A549 (cell line): ENCODE results near the gene LGALS3BP. TPM values are rescaled to one million over a fixed set of nuclear protein-coding genes. Genes with fewer than 3 reads are reported as not detected.

Experiments
- ATAC-seq, 2 experiments: fragments of 200-7000 bp in 1 of 2; fragments of >200 bp in 1 of 2; cut with Nextera tagmentation in 1 of 2; cut with Tn5 transposase in 1 of 2; 3 replicates each; pipeline versions ENCODE4 v1.8.0 to v1.9.1; 2018 to 2020; ENCODE audit warnings: mild to moderate bottlenecking in 1 of 2, moderate library complexity in 1 of 2
- CTCF ChIA-PET: fragments of 300-600 bp; sonication (Branson Sonifier 250); formaldehyde crosslinking; extraction: SDS; loops from one replicate; lab custom pipeline; 2021; ENCODE audit warnings: antibody characterized with exemption, inconsistent platforms; lab: Yijun Ruan, JAX
- POLR2A ChIA-PET: fragments of 350-600 bp; formaldehyde crosslinking; extraction: SDS; loops from one replicate; lab custom pipeline; 2021; ENCODE audit warnings: antibody characterized with exemption, inconsistent platforms; lab: Yijun Ruan, JAX
- DNase-seq, 2 experiments: peaks; one replicate each; pipeline versions ENCODE4 v3.0.0 to v3.0.0-alpha.2; 2011 to 2016; ENCODE audit warnings: low read depth in 1 of 2, low spot score in 1 of 2
- FAIRE-seq: peaks from 2 replicates; lab custom pipeline; 2011; peaks lifted over from hg19 to GRCh38; lab: Jason Lieb, UNC
- H3K27ac ChIP-seq, 2 experiments: fragments of >200 bp; sonication (Bioruptor Twin); formaldehyde crosslinking; 3 replicates each; pipeline ENCODE4 v1.5.1; 2016 to 2017
- H3K4me1 ChIP-seq: fragments of >200 bp; sonication (Bioruptor Twin); formaldehyde crosslinking; 3 replicates; pipeline ENCODE4 v1.6.1; 2016
- H3K4me2 ChIP-seq: fragments of >200 bp; sonication (Bioruptor Twin); formaldehyde crosslinking; 3 replicates; pipeline ENCODE4 v1.6.1; 2016
- H3K4me3 ChIP-seq: fragments of >200 bp; sonication (Bioruptor Twin); formaldehyde crosslinking; 3 replicates; pipeline ENCODE4 v1.5.1; 2016
- H3K9me3 ChIP-seq: fragments of >200 bp; sonication (Bioruptor Twin); formaldehyde crosslinking; 3 replicates; pipeline ENCODE4 v1.6.1; 2016
- CBX8 ChIP-seq: fragments of 200-600 bp; sonication (generic); IDR thresholded peaks from 2 replicates; pipeline ENCODE4 v1.6.1; 2016
- CEBPB ChIP-seq, 2 experiments: fragments of >200 bp in 1 of 2; sonication (Bioruptor Twin) in 1 of 2; formaldehyde crosslinking in 1 of 2; IDR thresholded peaks; 2 replicates each; pipeline ENCODE4 v1.6.1; 2012 to 2016
- EHF ChIP-seq: fragments of 250-450 bp; sonication (Bioruptor Pico); IDR thresholded peaks from 2 replicates; pipeline ENCODE4 v1.5.0; 2020; ENCODE audit warnings: mild to moderate bottlenecking
- EHMT2 ChIP-seq: fragments of 200-600 bp; sonication (generic); IDR thresholded peaks from 2 replicates; pipeline ENCODE4 v1.6.1; 2016; ENCODE audit warnings: antibody characterized with exemption, low read depth, mild to moderate bottlenecking, moderate library complexity
- FOSL2 ChIP-seq, 2 experiments: fragments of 450-650 bp in 1 of 2; fragments of >200 bp in 1 of 2; sonication (Bioruptor Twin) in 1 of 2; formaldehyde crosslinking; IDR thresholded peaks; 2 replicates each; pipeline versions ENCODE4 v1.5.0 to v1.6.1; 2016 to 2020; ENCODE audit warnings: mild to moderate bottlenecking in 1 of 2, moderate library complexity in 1 of 2
- HES2 ChIP-seq: fragments of >200 bp; sonication (Bioruptor Twin); formaldehyde crosslinking; IDR thresholded peaks from 2 replicates; pipeline ENCODE4 v1.6.1; 2016
- HOXA7 ChIP-seq: fragments of 250-450 bp; sonication (Bioruptor Pico); IDR thresholded peaks from 2 replicates; pipeline ENCODE4 v1.5.0; 2020; ENCODE audit warnings: mild to moderate bottlenecking, moderate library complexity
- JUN ChIP-seq, 2 experiments: fragments of >200 bp; sonication (Bioruptor Twin); formaldehyde crosslinking; IDR thresholded peaks; 2 replicates in 1 of 2; 3 replicates in 1 of 2; pipeline ENCODE4 v1.6.1; 2016 to 2017
- MAZ ChIP-seq: fragments of 150-350 bp; IDR thresholded peaks from 2 replicates; pipeline ENCODE4 v1.6.1; 2014; ENCODE audit warnings: antibody characterized with exemption, low read depth, low read length, borderline replicate concordance
- RAD21 ChIP-seq, 2 experiments: fragments of >200 bp in 1 of 2; sonication (Bioruptor Twin) in 1 of 2; formaldehyde crosslinking in 1 of 2; IDR thresholded peaks in 1 of 2; conservative IDR thresholded peaks in 1 of 2; 2 replicates in 1 of 2; 3 replicates in 1 of 2; pipeline ENCODE4 v1.6.1; 2012 to 2018; ENCODE audit warnings: inconsistent platforms in 1 of 2
- RFX5 ChIP-seq: fragments of 450-650 bp; IDR thresholded peaks from 2 replicates; pipeline ENCODE4 v1.7.1; 2014; ENCODE audit warnings: antibody characterized with exemption, mild to moderate bottlenecking, moderate library complexity
- SMC3 ChIP-seq: fragments of >200 bp; sonication (Bioruptor Twin); formaldehyde crosslinking; IDR thresholded peaks from 3 replicates; pipeline ENCODE4 v1.6.1; 2018; ENCODE audit warnings: inconsistent platforms
- TP53 ChIP-seq: fragments of 250-450 bp; sonication (Bioruptor Pico); IDR thresholded peaks from 2 replicates; pipeline ENCODE4 v1.5.0; 2021; ENCODE audit warnings: mild to moderate bottlenecking, moderate library complexity
- WGBS: methylation state at CpG from one replicate; pipeline ENCODE4 v1.1.6; 2017; ENCODE audit errors: missing lambda C conversion rate; 5-methylcytosine and 5-hydroxymethylcytosine counted together
- polyA minus RNA-seq: library from RNA; depleted of rRNA, polyadenylated mRNA; stranded (reverse); fragments of >200 nt; gene quantifications from 2 replicates; pipeline ENCODE4 v1.2.3, GENCODE V29; 2011; rRNA and poly(A)+ RNA removed
- polyA plus RNA-seq, 4 experiments: library from polyadenylated mRNA; depleted of rRNA in 3 of 4; stranded (reverse); fragments of >200 nt; fragmentation: RNase III in 1 of 4; extraction: RNeasy Plus Mini Kit Qiagen cat#74134 plus additional on column Dnase treatment in 1 of 4; gene quantifications; 2 replicates in 3 of 4; 3 replicates in 1 of 4; pipeline ENCODE4 v1.2.3, GENCODE V29; 2011 to 2017
- TF ChIP-seq, protein P1 (sequence below): fragments of 450-650 bp; IDR thresholded peaks from 2 replicates; pipeline ENCODE4 v1.6.1; 2014; ENCODE audit warnings: antibody characterized with exemption
- TF ChIP-seq, protein P2 (sequence below): IDR thresholded peaks from 2 replicates; pipeline ENCODE4 v1.6.1; 2012
- TF ChIP-seq, protein P3 (sequence below): IDR thresholded peaks from 2 replicates; pipeline ENCODE4 v1.6.1; 2012
- TF ChIP-seq, protein P4 (sequence below): fragments of >200 bp; sonication (Bioruptor Twin); formaldehyde crosslinking; IDR thresholded peaks from 3 replicates; pipeline ENCODE4 v1.5.1; 2016

Gene LGALS3BP
- 28.3 and 32.3 TPM in 2 replicates for polyA plus RNA-seq (2011; rRNA removed)
- 21.3 and 28.5 TPM in 2 replicates for polyA plus RNA-seq (2012; cell fraction: cytosol; rRNA removed)
- polyA plus RNA-seq (2012; cell fraction: nucleus; rRNA removed), result 104 and 148 TPM in 2 replicates
- 59.5 to 66.1 TPM (median 60.0 TPM) in 3 replicates for polyA plus RNA-seq (2017; fragmentation: RNase III; extraction: RNeasy Plus Mini Kit Qiagen cat#74134 plus additional on column Dnase treatment)
- polyA minus RNA-seq, result 34.3 and 41.5 TPM in 2 replicates

- Histone ChIP-seq H3K4me2 (peak within 1 kb of the TSS; percentile 68), H3K27ac (peak within 1 kb of the TSS; percentile 59 to 82), H3K4me1 (peaks cover 15% of the 10 kb centered on the region; the same call in 2 of the 3 replicates), H3K9me3 (no peaks in the 10 kb centered on the region), H3K4me3 (peak within 1 kb of the TSS; percentile 25)
- 73% methylated on average over 16 of the region's 16 CpGs for WGBS
- ATAC-seq (peak; percentile 44 to 73), FAIRE-seq (no peak), DNase-seq (peak; percentile 45 to 85)
- ChIA-PET POLR2A (no interaction called here), CTCF (interaction anchor here (0.8 to 10.5 kb wide), 6 partner anchors 8 to 803 kb away, joined by 3 to 169 read pairs (median 38); no protein-coding TSS in a partner anchor)
- TF ChIP-seq FOSL2 (IDR thresholded peaks at IDR 0.05) (no peak), FOSL2 (CRISPR knock-in tag; IDR thresholded peaks at IDR 0.05) (no peak), SMC3 (no peak), HES2 (no peak), EHF (CRISPR knock-in tag) (no peak), HOXA7 (CRISPR knock-in tag) (no peak), EHMT2 (no peak), CEBPB (IDR thresholded peaks at IDR 0.05) (no peak), TP53 (CRISPR knock-in tag) (no peak), JUN (IDR thresholded peaks at IDR 0.05) (no peak), MAZ (no peak)
- TF ChIP-seq, protein P1, sequence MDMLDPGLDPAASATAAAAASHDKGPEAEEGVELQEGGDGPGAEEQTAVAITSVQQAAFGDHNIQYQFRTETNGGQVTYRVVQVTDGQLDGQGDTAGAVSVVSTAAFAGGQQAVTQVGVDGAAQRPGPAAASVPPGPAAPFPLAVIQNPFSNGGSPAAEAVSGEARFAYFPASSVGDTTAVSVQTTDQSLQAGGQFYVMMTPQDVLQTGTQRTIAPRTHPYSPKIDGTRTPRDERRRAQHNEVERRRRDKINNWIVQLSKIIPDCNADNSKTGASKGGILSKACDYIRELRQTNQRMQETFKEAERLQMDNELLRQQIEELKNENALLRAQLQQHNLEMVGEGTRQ, result peak; percentile 3; the same call in 1 of the 2 replicates
- TF ChIP-seq, protein P2, sequence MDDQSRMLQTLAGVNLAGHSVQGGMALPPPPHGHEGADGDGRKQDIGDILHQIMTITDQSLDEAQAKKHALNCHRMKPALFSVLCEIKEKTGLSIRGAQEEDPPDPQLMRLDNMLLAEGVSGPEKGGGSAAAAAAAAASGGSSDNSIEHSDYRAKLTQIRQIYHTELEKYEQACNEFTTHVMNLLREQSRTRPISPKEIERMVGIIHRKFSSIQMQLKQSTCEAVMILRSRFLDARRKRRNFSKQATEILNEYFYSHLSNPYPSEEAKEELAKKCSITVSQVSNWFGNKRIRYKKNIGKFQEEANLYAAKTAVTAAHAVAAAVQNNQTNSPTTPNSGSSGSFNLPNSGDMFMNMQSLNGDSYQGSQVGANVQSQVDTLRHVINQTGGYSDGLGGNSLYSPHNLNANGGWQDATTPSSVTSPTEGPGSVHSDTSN, result no peak
- TF ChIP-seq, protein P3, sequence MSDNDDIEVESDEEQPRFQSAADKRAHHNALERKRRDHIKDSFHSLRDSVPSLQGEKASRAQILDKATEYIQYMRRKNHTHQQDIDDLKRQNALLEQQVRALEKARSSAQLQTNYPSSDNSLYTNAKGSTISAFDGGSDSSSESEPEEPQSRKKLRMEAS, result 0 out of 2 replicates have a peak, but pooled peaks have one; percentile 23
Measured at GRCh38 chr17:78979780-78980623, at the start of gene LGALS3BP. TSS of gene LGALS3BP (minus strand) at chr17:78979923. CDS start at chr17:78977191, 2,732 bp downstream.

DNA sequence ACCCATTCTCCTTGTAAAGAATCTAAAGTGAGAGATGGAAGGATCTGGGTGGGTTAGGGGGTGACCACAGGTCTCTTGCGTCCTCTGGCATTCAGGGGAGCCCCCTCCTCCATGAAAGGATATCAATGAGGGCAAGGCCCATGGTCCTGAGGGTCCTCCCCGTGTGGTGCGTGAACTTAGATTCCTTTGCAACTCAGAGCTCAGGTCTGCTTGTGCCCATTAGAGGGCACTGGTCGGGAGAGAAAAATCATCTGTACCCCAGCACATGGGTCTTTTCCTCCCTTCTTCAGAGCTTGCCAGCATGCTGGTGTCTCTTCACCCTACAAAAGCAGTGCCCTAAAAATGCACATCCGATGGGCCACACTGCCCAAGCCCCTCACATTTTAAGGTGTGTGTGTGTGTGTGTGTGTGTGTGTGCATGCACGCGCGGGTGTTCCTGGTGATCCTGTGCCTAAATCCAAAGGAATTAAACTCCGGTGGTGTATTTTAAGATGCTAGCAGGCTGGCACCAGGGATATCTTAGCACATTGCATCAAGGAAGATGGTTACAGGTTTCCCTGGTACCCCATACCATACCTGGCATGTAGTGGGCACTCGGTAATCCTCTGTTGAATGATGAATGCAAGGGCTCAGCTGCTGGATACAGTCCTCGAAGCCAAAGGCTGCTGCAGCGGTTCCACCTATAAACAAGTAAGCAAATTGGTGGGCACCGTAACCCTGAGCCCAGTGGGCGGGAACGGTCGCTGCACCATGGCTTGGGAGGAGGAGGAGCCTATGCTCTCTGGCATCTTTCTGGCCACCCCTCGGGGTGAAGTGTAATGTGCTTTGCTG, 49.0 kb upstream of the LGALS3BP start:
- Histone ChIP-seq H3K4me2 (peak overlapping the region; percentile 88), H3K27ac (peak overlapping the region; percentile 78 to 88), H3K4me1 (peaks cover 46% of the 10 kb centered on the region), H3K4me3 (no peak overlapping the region), H3K9me3 (no peaks in the 10 kb centered on the region)
- no peak for DNase-seq
- TF ChIP-seq RFX5, result no peak
- TF ChIP-seq CBX8, result no peak
- TF ChIP-seq, protein P4, sequence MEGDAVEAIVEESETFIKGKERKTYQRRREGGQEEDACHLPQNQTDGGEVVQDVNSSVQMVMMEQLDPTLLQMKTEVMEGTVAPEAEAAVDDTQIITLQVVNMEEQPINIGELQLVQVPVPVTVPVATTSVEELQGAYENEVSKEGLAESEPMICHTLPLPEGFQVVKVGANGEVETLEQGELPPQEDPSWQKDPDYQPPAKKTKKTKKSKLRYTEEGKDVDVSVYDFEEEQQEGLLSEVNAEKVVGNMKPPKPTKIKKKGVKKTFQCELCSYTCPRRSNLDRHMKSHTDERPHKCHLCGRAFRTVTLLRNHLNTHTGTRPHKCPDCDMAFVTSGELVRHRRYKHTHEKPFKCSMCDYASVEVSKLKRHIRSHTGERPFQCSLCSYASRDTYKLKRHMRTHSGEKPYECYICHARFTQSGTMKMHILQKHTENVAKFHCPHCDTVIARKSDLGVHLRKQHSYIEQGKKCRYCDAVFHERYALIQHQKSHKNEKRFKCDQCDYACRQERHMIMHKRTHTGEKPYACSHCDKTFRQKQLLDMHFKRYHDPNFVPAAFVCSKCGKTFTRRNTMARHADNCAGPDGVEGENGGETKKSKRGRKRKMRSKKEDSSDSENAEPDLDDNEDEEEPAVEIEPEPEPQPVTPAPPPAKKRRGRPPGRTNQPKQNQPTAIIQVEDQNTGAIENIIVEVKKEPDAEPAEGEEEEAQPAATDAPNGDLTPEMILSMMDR, result peak; percentile 48; the same call in 2 of the 3 replicates
- TF ChIP-seq RAD21 (conservative IDR thresholded peaks at IDR 0.05 in 1 of 2, IDR thresholded peaks at IDR 0.05 in 1 of 2), result 0 out of 5 replicates have a peak, but pooled peaks have one; percentile 27 to 32
- ChIA-PET CTCF (interaction anchor here (0.7 to 18.2 kb wide), 13 partner anchors 11 to 363 kb away, joined by 3 to 376 read pairs (median 7); partner anchors contain the start of gene CANT1), POLR2A (interaction anchor here (1.0 to 3.5 kb wide), 3 partner anchors 8 to 12 kb away, joined by 4 to 34 read pairs (median 6); no protein-coding TSS in a partner anchor)
- WGBS, result 82% methylated on average over 17 of the region's 17 CpGs
- peak in 1 of 2 experiments; percentile 34; a peak in 2 of 6 replicates for ATAC-seq
- FAIRE-seq, result peak; percentile 28
